Fibroblast of lung (primary cell): ENCODE measurements around the gene PLPP7.
"Not testable (repeated sequence)": the region's sequence is repeated elsewhere in the genome, so short reads cannot be mapped to it uniquely, and the experiment has no call there.

ENCODE experiments used
- EZH2 ChIP-seq: IDR thresholded peaks from 2 replicates; pipeline ENCODE4 v1.5.1; 2012; ENCODE audit warnings: low read length, control low read depth, mild to moderate bottlenecking; ENCODE audit errors: missing control alignments
- TF ChIP-seq, protein P1 (sequence below), 2 donors: IDR thresholded peaks in 1 of 2; conservative IDR thresholded peaks in 1 of 2; 1 replicate in 1 of 2; 2 replicates in 1 of 2; pipeline ENCODE4 v1.5.1; 2011 to 2012; ENCODE audit warnings: low read length in 2 of 2, control low read depth in 1 of 2, inconsistent platforms in 1 of 2, low read depth in 1 of 2, mild to moderate bottlenecking in 1 of 2

DNA sequence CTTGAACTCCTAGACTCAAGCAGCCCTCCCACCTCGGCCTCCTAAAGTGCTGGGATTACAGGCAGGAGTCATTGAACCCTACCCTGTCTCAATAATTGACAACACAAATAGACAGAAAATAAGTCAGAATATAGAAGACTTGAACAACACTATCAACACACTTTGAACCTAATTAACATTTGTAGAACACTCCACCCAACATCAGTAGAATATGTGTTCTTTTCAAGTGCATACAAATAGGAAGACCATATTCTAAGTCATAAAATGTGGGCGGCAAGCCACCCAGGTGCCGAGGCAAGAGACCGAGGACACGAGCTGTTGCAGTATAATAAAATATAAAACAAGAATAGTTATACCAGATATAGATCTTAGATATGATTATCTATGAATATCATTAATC, 45.2 kb upstream of the PLPP7 start:
- TF ChIP-seq, protein P1, sequence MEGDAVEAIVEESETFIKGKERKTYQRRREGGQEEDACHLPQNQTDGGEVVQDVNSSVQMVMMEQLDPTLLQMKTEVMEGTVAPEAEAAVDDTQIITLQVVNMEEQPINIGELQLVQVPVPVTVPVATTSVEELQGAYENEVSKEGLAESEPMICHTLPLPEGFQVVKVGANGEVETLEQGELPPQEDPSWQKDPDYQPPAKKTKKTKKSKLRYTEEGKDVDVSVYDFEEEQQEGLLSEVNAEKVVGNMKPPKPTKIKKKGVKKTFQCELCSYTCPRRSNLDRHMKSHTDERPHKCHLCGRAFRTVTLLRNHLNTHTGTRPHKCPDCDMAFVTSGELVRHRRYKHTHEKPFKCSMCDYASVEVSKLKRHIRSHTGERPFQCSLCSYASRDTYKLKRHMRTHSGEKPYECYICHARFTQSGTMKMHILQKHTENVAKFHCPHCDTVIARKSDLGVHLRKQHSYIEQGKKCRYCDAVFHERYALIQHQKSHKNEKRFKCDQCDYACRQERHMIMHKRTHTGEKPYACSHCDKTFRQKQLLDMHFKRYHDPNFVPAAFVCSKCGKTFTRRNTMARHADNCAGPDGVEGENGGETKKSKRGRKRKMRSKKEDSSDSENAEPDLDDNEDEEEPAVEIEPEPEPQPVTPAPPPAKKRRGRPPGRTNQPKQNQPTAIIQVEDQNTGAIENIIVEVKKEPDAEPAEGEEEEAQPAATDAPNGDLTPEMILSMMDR (conservative IDR thresholded peaks at IDR 0.05 in 1 of 2, IDR thresholded peaks at IDR 0.05 in 1 of 2; ENCODE audit: low read depth in 1 of 2, low read length in 2 of 2): not testable (repeated sequence)
- not testable (repeated sequence) for TF ChIP-seq EZH2
